Esophagus muscularis mucosa (tissue), 4 donors: ENCODE results near the gene MME. TPM values are rescaled to one million over a fixed set of nuclear protein-coding genes. Genes with fewer than 3 reads are reported as not detected.

Source experiments
- DNase-seq: peaks from one replicate; pipeline ENCODE4 v3.0.0-alpha.2; 2017; ENCODE audit errors: extremely low spot score
- H3K27ac ChIP-seq, 4 donors: fragments of 200-600 bp; sonication (generic); replicated peaks in 1 of 4; 1 replicate in 3 of 4; 2 replicates in 1 of 4; pipeline ENCODE4 v1.5.1; 2016 to 2019; ENCODE audit warnings: mild to moderate bottlenecking in 1 of 4
- H3K27me3 ChIP-seq, 4 donors: fragments of 200-600 bp; sonication (generic); one replicate each; pipeline versions ENCODE4 v1.5.1 to v1.6.0; 2016 to 2019
- H3K36me3 ChIP-seq, 4 donors: fragments of 200-600 bp; sonication (generic); one replicate each; pipeline ENCODE4 v1.5.1; 2016 to 2019
- H3K4me1 ChIP-seq, 4 donors: fragments of 200-600 bp; sonication (generic); one replicate each; pipeline ENCODE4 v1.5.1; 2016 to 2019
- H3K4me3 ChIP-seq, 4 donors: fragments of 200-600 bp; sonication (generic); 1 replicate in 2 of 4; 2 replicates in 2 of 4; pipeline ENCODE4 v1.5.1; 2016 to 2019; ENCODE audit warnings: mild to moderate bottlenecking in 4 of 4, moderate library complexity in 1 of 4
- H3K9me3 ChIP-seq, 4 donors: fragments of 200-600 bp; sonication (generic); 1 replicate in 3 of 4; 2 replicates in 1 of 4; pipeline ENCODE4 v1.5.1; 2016 to 2019
- CTCF ChIP-seq, 3 experiments: fragments of 200-600 bp in 2 of 3; fragments of 450-650 bp in 1 of 3; sonication (generic) in 2 of 3; IDR thresholded peaks; one replicate each; pipeline ENCODE4 v1.5.1; 2017 to 2019; ENCODE audit warnings: antibody characterized with exemption in 3 of 3, mild to moderate bottlenecking in 2 of 3, moderate library complexity in 1 of 3
- EP300 ChIP-seq: sonication (generic); formaldehyde crosslinking; IDR thresholded peaks from one replicate; pipeline ENCODE4 v1.6.1; 2017; ENCODE audit warnings: antibody characterized with exemption
- POLR2A ChIP-seq: fragments of 450-650 bp; IDR thresholded peaks from one replicate; pipeline ENCODE4 v1.6.1; 2017; ENCODE audit warnings: antibody characterized with exemption, moderate library complexity, mild to moderate bottlenecking, low read depth
- POLR2AphosphoS5 ChIP-seq, 2 donors: sonication (generic); formaldehyde crosslinking; IDR thresholded peaks; one replicate each; pipeline ENCODE4 v1.6.1; 2017; ENCODE audit warnings: antibody characterized with exemption in 2 of 2
- WGBS: methylation state at CpG from one replicate; pipeline ENCODE4 v1.1.5; 2018; 5-methylcytosine and 5-hydroxymethylcytosine counted together
- intact Hi-C: fragments of 100-400 bp; cut with DNase I; formaldehyde crosslinking; loops from one replicate; pipeline ENCODE4 v1.15.1; 2023
- total RNA-seq, 4 donors: library from RNA; depleted of rRNA; stranded (reverse); fragments of >200 nt; gene quantifications; one replicate each; pipeline versions ENCODE4 v1.1.0 to v1.2.1, GENCODE V29; 2016

MME gene
- total RNA-seq, 4 donors from 2014 or later: 1.7 to 6.5 (median 4.5) TPM

GRCh38 chr3:155159301-155159700, 79.2 kb downstream of the MME start:
- no peak for DNase-seq
- Histone ChIP-seq H3K27ac (no peak overlapping the region), H3K9me3 (no peaks in the 10 kb centered on the region), H3K4me3 (no peak overlapping the region), H3K36me3 (no peaks in the 10 kb centered on the region), H3K4me1 (no peaks in the 10 kb centered on the region), H3K27me3 (peaks cover 0 to 3% (median 0%) of the 10 kb centered on the region in 4 donors)
- intact Hi-C loops: no loop called here
- 100% methylated on average over 2 of the region's 2 CpGs for WGBS
- TF ChIP-seq CTCF (IDR thresholded peaks at IDR 0.05): no peak
- no peak for TF ChIP-seq POLR2A
- no peak for TF ChIP-seq POLR2AphosphoS5 (IDR thresholded peaks at IDR 0.05)
- TF ChIP-seq EP300: no peak

DNA sequence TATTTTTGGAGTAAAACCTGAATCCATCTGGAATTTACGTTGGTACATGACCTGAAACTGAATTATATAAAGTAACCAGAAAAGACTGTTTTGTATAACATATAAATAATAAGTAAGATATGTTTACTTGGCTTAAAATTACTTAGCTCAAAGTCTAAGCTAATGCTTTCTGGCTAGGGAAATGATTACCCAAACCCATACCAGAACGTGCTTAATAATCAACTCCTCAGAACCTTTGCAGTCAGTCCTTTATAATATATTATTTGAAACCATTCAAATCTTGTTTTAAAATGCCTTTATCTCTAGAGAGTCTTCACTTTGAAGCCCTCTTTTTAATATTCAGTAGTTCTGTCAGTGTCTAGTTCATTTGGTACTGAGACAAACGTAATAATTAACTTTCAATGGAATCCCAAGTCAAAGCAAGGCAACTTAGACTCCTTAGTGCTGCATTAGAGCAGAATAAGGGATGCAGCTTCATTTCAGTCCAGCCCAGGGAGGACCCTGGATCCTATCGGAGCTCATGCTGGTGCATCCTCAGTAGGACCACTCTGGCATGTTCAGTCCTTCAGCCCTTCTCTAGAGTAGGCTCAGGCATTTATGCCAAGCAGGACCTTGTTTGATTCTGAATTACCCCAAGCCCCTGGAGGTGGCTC, 81.6 kb downstream of the MME start:
- Histone ChIP-seq H3K27ac (no peak overlapping the region), H3K9me3 (no peaks in the 10 kb centered on the region), H3K27me3 (peaks cover 0 to 3% (median 0%) of the 10 kb centered on the region in 4 donors), H3K4me1 (no peaks in the 10 kb centered on the region), H3K4me3 (no peak overlapping the region), H3K36me3 (no peaks in the 10 kb centered on the region)
- TF ChIP-seq POLR2AphosphoS5 (IDR thresholded peaks at IDR 0.05) (no peak), CTCF (IDR thresholded peaks at IDR 0.05) (no peak), EP300 (no peak), POLR2A (no peak)
- intact Hi-C loops: no loop called here
- 90% methylated on average over 3 of the region's 4 CpGs for WGBS
- DNase-seq: no peak

DNA sequence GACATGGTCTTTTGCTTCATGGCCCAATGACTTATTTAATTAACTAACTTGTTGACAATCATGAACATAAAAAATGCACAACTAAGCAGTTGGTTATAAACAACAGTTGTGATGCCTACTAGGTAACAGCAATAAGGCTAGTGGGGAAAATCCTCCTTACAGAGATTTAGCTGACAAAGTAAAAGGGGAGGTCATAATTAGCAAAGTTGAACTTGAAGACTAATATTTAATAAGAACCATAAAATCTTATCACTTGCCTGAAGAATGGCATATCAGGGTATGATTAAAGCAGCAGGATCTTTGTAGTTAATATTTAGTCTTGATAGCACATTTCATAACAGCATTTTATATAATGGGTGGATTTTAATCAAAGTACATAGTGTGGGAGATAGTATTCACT, 84.2 kb downstream of the MME start:
- no peaks in the 10 kb centered on the region for H3K4me1 ChIP-seq
- no peak overlapping the region for H3K27ac ChIP-seq
- no peak overlapping the region for H3K4me3 ChIP-seq
- TF ChIP-seq CTCF (IDR thresholded peaks at IDR 0.05): no peak
- no peak for TF ChIP-seq EP300
- TF ChIP-seq POLR2AphosphoS5 (IDR thresholded peaks at IDR 0.05): no peak
- no peak for TF ChIP-seq POLR2A
- intact Hi-C loops: no loop called here
- no peak for DNase-seq
- H3K27me3 ChIP-seq: no peaks in the 10 kb centered on the region
- H3K9me3 ChIP-seq: no peaks in the 10 kb centered on the region
- no peaks in the 10 kb centered on the region for H3K36me3 ChIP-seq

DNA sequence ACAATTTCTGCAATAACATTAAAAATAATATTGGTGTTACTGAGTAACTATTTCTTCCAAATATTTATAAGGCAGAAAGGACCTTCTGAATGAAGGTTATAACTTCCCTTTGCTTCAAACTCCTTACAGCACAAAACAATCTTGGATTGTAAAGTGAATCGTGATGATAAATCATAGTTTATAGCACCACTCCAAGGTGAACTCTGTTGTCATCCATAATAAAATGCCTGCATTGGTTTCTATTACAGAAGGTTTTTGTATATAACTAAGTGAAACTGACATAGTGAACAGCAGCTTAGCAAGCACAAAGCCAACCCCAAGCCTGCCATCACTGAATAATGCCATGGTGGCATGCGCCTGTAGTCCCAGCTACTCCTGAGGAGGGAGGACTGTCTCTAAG, 86.3 kb downstream of the MME start:
- no peak for DNase-seq
- WGBS: 91% methylated on average over 2 of the region's 2 CpGs
- H3K9me3 ChIP-seq: no peaks in the 10 kb centered on the region
- H3K27ac ChIP-seq: no peak overlapping the region
- H3K4me1 ChIP-seq: no peaks in the 10 kb centered on the region
- intact Hi-C loops: no loop called here
- no peaks in the 10 kb centered on the region for H3K27me3 ChIP-seq
- no peak overlapping the region for H3K4me3 ChIP-seq
- H3K36me3 ChIP-seq: no peaks in the 10 kb centered on the region
- TF ChIP-seq CTCF (IDR thresholded peaks at IDR 0.05): no peak
- TF ChIP-seq EP300: no peak
- TF ChIP-seq POLR2AphosphoS5 (IDR thresholded peaks at IDR 0.05): no peak
- TF ChIP-seq POLR2A: no peak

GRCh38 chr3:155169197-155169596, 89.1 kb downstream of the MME start:
- 91% methylated on average over 2 of the region's 2 CpGs for WGBS
- intact Hi-C loops: no loop called here
- H3K36me3 ChIP-seq: no peaks in the 10 kb centered on the region

More at GRCh38 chr3:155169197-155169596, 89.1 kb downstream of the MME start:
- H3K4me3 ChIP-seq: no peak overlapping the region
- no peaks in the 10 kb centered on the region for H3K9me3 ChIP-seq
- no peaks in the 10 kb centered on the region for H3K27me3 ChIP-seq
- no peak overlapping the region for H3K27ac ChIP-seq
- TF ChIP-seq POLR2A (no peak), POLR2AphosphoS5 (IDR thresholded peaks at IDR 0.05) (no peak), EP300 (no peak), CTCF (IDR thresholded peaks at IDR 0.05) (no peak)
- no peaks in the 10 kb centered on the region for H3K4me1 ChIP-seq
- DNase-seq: no peak
